HEK293 (cell line): ENCODE measurements around the gene S100P.

Experiments used
- CTCF ChIA-PET: fragments of 350-600 bp; formaldehyde crosslinking; extraction: SDS; loops from one replicate; lab custom pipeline; 2021; ENCODE audit warnings: antibody characterized with exemption; lab: Yijun Ruan, JAX
- POLR2A ChIA-PET: fragments of 300-600 bp; formaldehyde crosslinking; extraction: SDS; loops from one replicate; lab custom pipeline; 2020; ENCODE audit warnings: antibody characterized with exemption, inconsistent platforms; lab: Yijun Ruan, JAX
- H3K27ac ChIP-seq: fragments of 200-500 bp; sonication (Bioruptor generic); 2 replicates; pipeline ENCODE4 v1.5.1; 2014; ENCODE audit warnings: low read depth, low read length, control low read depth, inconsistent platforms; ENCODE audit errors: extremely low read depth
- H3K36me3 ChIP-seq, 2 experiments: fragments of 200-500 bp in 1 of 2; sonication (Bioruptor generic) in 1 of 2; 1 replicate in 1 of 2; 2 replicates in 1 of 2; pipeline ENCODE4 v1.5.1; 2014 to 2017; ENCODE audit warnings: inconsistent platforms in 2 of 2, low read length in 2 of 2; ENCODE audit not compliant: control insufficient read depth in 2 of 2, insufficient read depth in 1 of 2
- H3K4me1 ChIP-seq: fragments of 200-500 bp; sonication (Bioruptor generic); 2 replicates; pipeline ENCODE4 v1.5.1; 2014; ENCODE audit warnings: mild to moderate bottlenecking, low read length, inconsistent platforms; ENCODE audit not compliant: control insufficient read depth, insufficient read depth
- H3K4me3 ChIP-seq: 2 replicates; pipeline ENCODE4 v1.5.1; 2011; ENCODE audit warnings: low read depth, mild to moderate bottlenecking, control low read depth, low read length, moderate library complexity
- H3K9me3 ChIP-seq: fragments of 200-500 bp; sonication (Bioruptor generic); 2 replicates; pipeline ENCODE4 v1.5.1; 2014; ENCODE audit warnings: low read depth, low read length, inconsistent platforms; ENCODE audit not compliant: control insufficient read depth, insufficient read depth
- ELK4 ChIP-seq: IDR thresholded peaks from 2 replicates; pipeline ENCODE4 v1.6.1; 2011; ENCODE audit warnings: mild to moderate bottlenecking, low read depth, low read length, borderline replicate concordance
- HOXA7 ChIP-seq: sonication (generic); formaldehyde crosslinking; IDR thresholded peaks from 2 replicates; pipeline ENCODE4 v1.8.1; 2022; ENCODE audit warnings: missing genetic modification reagents, borderline replicate concordance
- KLF7 ChIP-seq: fragments of 450-650 bp; formaldehyde crosslinking; IDR thresholded peaks from 2 replicates; pipeline ENCODE4 v1.5.1; 2016; ENCODE audit warnings: missing biosample characterization, missing genetic modification characterization, borderline replicate concordance
- SETDB1 ChIP-seq: IDR thresholded peaks from one replicate; pipeline ENCODE4 v1.6.1; 2017; ENCODE audit warnings: mild to moderate bottlenecking, low read length, moderate library complexity, mixed read lengths; ENCODE audit not compliant: insufficient read length
- YY2 ChIP-seq: fragments of 450-650 bp; formaldehyde crosslinking; IDR thresholded peaks from 2 replicates; pipeline ENCODE4 v1.5.1; 2016; ENCODE audit warnings: missing biosample characterization, missing genetic modification characterization
- ZBTB17 ChIP-seq: fragments of 450-650 bp; formaldehyde crosslinking; IDR thresholded peaks from 2 replicates; pipeline ENCODE4 v1.5.1; 2016; ENCODE audit warnings: missing biosample characterization, missing genetic modification characterization
- ZBTB20 ChIP-seq: fragments of 450-650 bp; formaldehyde crosslinking; IDR thresholded peaks from 2 replicates; pipeline ENCODE4 v1.5.1; 2016; ENCODE audit warnings: missing biosample characterization, missing genetic modification characterization
- ZBTB49 ChIP-seq: fragments of 450-650 bp; formaldehyde crosslinking; IDR thresholded peaks from 2 replicates; pipeline ENCODE4 v1.5.1; 2016; ENCODE audit warnings: missing biosample characterization, missing genetic modification characterization, low read depth
- ZFP37 ChIP-seq: fragments of 450-650 bp; formaldehyde crosslinking; IDR thresholded peaks from 2 replicates; pipeline ENCODE4 v1.5.1; 2016; ENCODE audit warnings: missing biosample characterization, missing genetic modification characterization
- ZNF132 ChIP-seq: fragments of 450-650 bp; formaldehyde crosslinking; IDR thresholded peaks from 2 replicates; pipeline ENCODE4 v1.5.1; 2017; ENCODE audit warnings: missing biosample characterization, missing genetic modification characterization, borderline replicate concordance
- ZNF16 ChIP-seq: fragments of 450-650 bp; formaldehyde crosslinking; IDR thresholded peaks from 2 replicates; pipeline ENCODE4 v1.5.1; 2016; ENCODE audit warnings: low read depth, missing biosample characterization, missing genetic modification characterization
- ZNF214 ChIP-seq: fragments of 450-650 bp; formaldehyde crosslinking; IDR thresholded peaks from 2 replicates; pipeline ENCODE4 v1.5.1; 2017; ENCODE audit warnings: missing biosample characterization, mild to moderate bottlenecking, missing genetic modification characterization, borderline replicate concordance
- ZNF24 ChIP-seq: fragments of 450-650 bp; formaldehyde crosslinking; IDR thresholded peaks from 2 replicates; pipeline ENCODE4 v1.5.1; 2016; ENCODE audit warnings: missing biosample characterization, missing genetic modification characterization
- ZNF354C ChIP-seq: fragments of 450-650 bp; formaldehyde crosslinking; IDR thresholded peaks from 2 replicates; pipeline ENCODE4 v1.5.1; 2016; ENCODE audit warnings: missing biosample characterization, missing genetic modification characterization, low read depth, borderline replicate concordance
- ZNF362 ChIP-seq: fragments of 450-650 bp; formaldehyde crosslinking; IDR thresholded peaks from 2 replicates; pipeline ENCODE4 v1.5.1; 2016; ENCODE audit warnings: missing biosample characterization, missing genetic modification characterization
- ZNF416 ChIP-seq: fragments of 450-650 bp; formaldehyde crosslinking; IDR thresholded peaks from 2 replicates; pipeline ENCODE4 v1.5.1; 2016; ENCODE audit warnings: missing biosample characterization, missing genetic modification characterization
- ZNF449 ChIP-seq: fragments of 450-650 bp; formaldehyde crosslinking; IDR thresholded peaks from 2 replicates; pipeline ENCODE4 v1.5.1; 2017; ENCODE audit warnings: missing biosample characterization, mild to moderate bottlenecking, missing genetic modification characterization, moderate library complexity
- ZNF513 ChIP-seq: fragments of 450-650 bp; IDR thresholded peaks from 2 replicates; pipeline ENCODE4 v1.5.1; 2018; ENCODE audit warnings: missing biosample characterization, missing genetic modification characterization
- ZNF585B ChIP-seq: fragments of 450-650 bp; formaldehyde crosslinking; IDR thresholded peaks from 2 replicates; pipeline ENCODE4 v1.5.1; 2016; ENCODE audit warnings: missing biosample characterization, missing genetic modification characterization
- ZNF658 ChIP-seq: fragments of 450-650 bp; formaldehyde crosslinking; IDR thresholded peaks from 2 replicates; pipeline ENCODE4; 2016; ENCODE audit warnings: missing biosample characterization, missing genetic modification characterization
- ZNF776 ChIP-seq: fragments of 450-650 bp; formaldehyde crosslinking; IDR thresholded peaks from 2 replicates; pipeline ENCODE4 v1.5.0; 2017; ENCODE audit warnings: missing biosample characterization, missing genetic modification characterization, borderline replicate concordance
- ZNF837 ChIP-seq: fragments of 450-650 bp; formaldehyde crosslinking; IDR thresholded peaks from 2 replicates; pipeline ENCODE4 v1.5.1; 2016; ENCODE audit warnings: missing biosample characterization, missing genetic modification characterization
- ZSCAN30 ChIP-seq: fragments of 450-650 bp; IDR thresholded peaks from 2 replicates; pipeline ENCODE4 v1.5.1; 2018; ENCODE audit warnings: missing biosample characterization, mild to moderate bottlenecking, missing genetic modification characterization, moderate library complexity
- ZSCAN4 ChIP-seq: fragments of 450-650 bp; formaldehyde crosslinking; IDR thresholded peaks from 2 replicates; pipeline ENCODE4 v1.5.1; 2017; ENCODE audit warnings: missing biosample characterization, missing genetic modification characterization

S100P gene

GRCh38 chr4:6696611-6697010 is 2.9 kb downstream of the S100P start (continued):
- TF ChIP-seq ZBTB49 (tag by site-specific recombination) (no peak), ZNF449 (no peak), ZNF416 (tag by site-specific recombination) (no peak), KLF7 (tag by site-specific recombination) (no peak), ZSCAN30 (no peak), ZSCAN4 (tag by site-specific recombination) (no peak), ZFP37 (no peak), ZNF513 (tag by site-specific recombination) (no peak)

- TF ChIP-seq ELK4 (no peak), ZNF362 (tag by site-specific recombination) (no peak), ZNF24 (tag by site-specific recombination) (no peak), ZBTB17 (tag by site-specific recombination) (no peak), ZNF214 (tag by site-specific recombination) (no peak), ZNF837 (tag by site-specific recombination) (no peak)
- Histone ChIP-seq H3K27ac (no peak overlapping the region), H3K9me3 (no peaks in the 10 kb centered on the region), H3K36me3 (peaks cover 0 to 5% of the 10 kb centered on the region in 2 experiments; a peak in 1 of 3 replicates), H3K4me3 (no peak overlapping the region), H3K4me1 (no peaks in the 10 kb centered on the region)
- ChIA-PET CTCF (no interaction called here), POLR2A (no interaction called here)
Measured at GRCh38 chr4:6697131-6697530, 3.5 kb downstream of the S100P start.

GRCh38 chr4:6699388-6699787 is 5.7 kb downstream of the S100P start:
- POLR2A ChIA-PET = interaction anchor here (0.9 kb wide), 1 partner anchor 26 kb away, joined by 3 read pairs; a partner anchor contains a TSS
- no peaks in the 10 kb centered on the region for H3K4me1 ChIP-seq
- H3K9me3 ChIP-seq = no peaks in the 10 kb centered on the region
- CTCF ChIA-PET = no interaction called here
- H3K27ac ChIP-seq = no peak overlapping the region
- H3K36me3 ChIP-seq = peaks cover 0 to 19% of the 10 kb centered on the region in 2 experiments; a peak in 1 of 3 replicates
- no peak overlapping the region for H3K4me3 ChIP-seq
- TF ChIP-seq SETDB1 (no peak), ZNF354C (tag by site-specific recombination) (no peak), ZNF16 (tag by site-specific recombination) (no peak), ZBTB20 (no peak), ZNF513 (tag by site-specific recombination) (no peak), ZNF658 (tag by site-specific recombination) (no peak), YY2 (tag by site-specific recombination) (no peak), HOXA7 (CRISPR knock-in tag) (no peak), ZNF132 (tag by site-specific recombination) (no peak), ZNF585B (no peak), ZNF776 (tag by site-specific recombination) (no peak)
